Measurements from ENCODE around the gene TAF11L3. TPM values are rescaled to one million over a fixed set of nuclear protein-coding genes. Genes with fewer than 3 reads are reported as not detected.
"Not testable (repeated sequence)": the region's sequence is repeated elsewhere in the genome, so short reads cannot be mapped to it uniquely, and the experiment has no call there.

TAF11L3 gene
- total and polyA plus RNA-seq, 2 donors (not counting 1 experiment from before 2014, with no cell fraction given), result not detected

GRCh38 chr5:17477573-17478265, 40.4 kb upstream of the TAF11L3 start:
- no peaks in the 10 kb centered on the region for H3K9me3 ChIP-seq (ENCODE audit: control insufficient read depth, insufficient read depth, low read depth, low read length)
- DNase-seq (ENCODE audit: low read depth in 2 of 2), result no peak
- no peak for TF ChIP-seq CTCF (conservative IDR thresholded peaks at IDR 0.05 in 1 of 2, IDR thresholded peaks at IDR 0.05 in 1 of 2; ENCODE audit: low read depth in 1 of 2, low read length in 2 of 2)
- TF ChIP-seq EZH2 (IDR thresholded peaks at IDR 0.05; ENCODE audit: low read length, missing control alignments), result no peak

GRCh38 chr5:17481378-17481777, 36.8 kb upstream of the TAF11L3 start:
- TF ChIP-seq EZH2 (IDR thresholded peaks at IDR 0.05; ENCODE audit: low read length, missing control alignments) (no peak), CTCF (conservative IDR thresholded peaks at IDR 0.05 in 1 of 2, IDR thresholded peaks at IDR 0.05 in 1 of 2; ENCODE audit: low read depth in 1 of 2, low read length in 2 of 2) (no peak)
- no peak overlapping the region for H3K4me3 ChIP-seq (replicated peaks in 1 of 4; ENCODE audit: control extremely low read depth in 1 of 4, insufficient read depth in 1 of 4, low read depth in 3 of 4, low read length in 4 of 4)

More at GRCh38 chr5:17477573-17478265, 40.4 kb upstream of the TAF11L3 start:
- no peak overlapping the region for H3K4me2 ChIP-seq (ENCODE audit: extremely low read depth, insufficient read depth, low read length)
- H3K27me3 ChIP-seq (ENCODE audit: control insufficient read depth, insufficient read depth, low read length), result no peaks in the 10 kb centered on the region
- H2AFZ ChIP-seq (ENCODE audit: low read length), result no peak overlapping the region
- no peak overlapping the region for H3K9ac ChIP-seq (ENCODE audit: insufficient read depth, low read length)
- H3K4me3 ChIP-seq (replicated peaks in 1 of 4; ENCODE audit: control extremely low read depth in 1 of 4, insufficient read depth in 1 of 4, low read depth in 3 of 4, low read length in 4 of 4), result no peak overlapping the region
- H3K27ac ChIP-seq (ENCODE audit: insufficient read depth, low read length), result no peak overlapping the region
- no peaks in the 10 kb centered on the region for H3K79me2 ChIP-seq (ENCODE audit: control insufficient read depth, insufficient read depth, low read length)
- H3K4me1 ChIP-seq (ENCODE audit: control insufficient read depth, extremely low read depth, insufficient read depth, low read length), result no peaks in the 10 kb centered on the region
- H3K36me3 ChIP-seq (ENCODE audit: control insufficient read depth, insufficient read depth, low read length), result no peaks in the 10 kb centered on the region
- no peaks in the 10 kb centered on the region for H4K20me1 ChIP-seq (ENCODE audit: control insufficient read depth, extremely low read depth, insufficient read depth, low read length)

GRCh38 chr5:17482790-17483189, 35.4 kb upstream of the TAF11L3 start:
- Histone ChIP-seq H2AFZ (ENCODE audit: low read length) (no peak overlapping the region), H3K27ac (ENCODE audit: insufficient read depth, low read length) (no peak overlapping the region), H3K36me3 (ENCODE audit: control insufficient read depth, insufficient read depth, low read length) (no peaks in the 10 kb centered on the region), H3K9ac (ENCODE audit: insufficient read depth, low read length) (no peak overlapping the region), H4K20me1 (ENCODE audit: control insufficient read depth, extremely low read depth, insufficient read depth, low read length) (no peaks in the 10 kb centered on the region), H3K4me1 (ENCODE audit: control insufficient read depth, extremely low read depth, insufficient read depth, low read length) (no peaks in the 10 kb centered on the region), H3K79me2 (ENCODE audit: control insufficient read depth, insufficient read depth, low read length) (no peaks in the 10 kb centered on the region), H3K4me2 (ENCODE audit: extremely low read depth, insufficient read depth, low read length) (no peak overlapping the region), H3K27me3 (ENCODE audit: control insufficient read depth, insufficient read depth, low read length) (no peaks in the 10 kb centered on the region), H3K9me3 (ENCODE audit: control insufficient read depth, insufficient read depth, low read depth, low read length) (no peaks in the 10 kb centered on the region), H3K4me3 (replicated peaks in 1 of 4; ENCODE audit: control extremely low read depth in 1 of 4, insufficient read depth in 1 of 4, low read depth in 3 of 4, low read length in 4 of 4) (no peak overlapping the region)
- TF ChIP-seq CTCF (conservative IDR thresholded peaks at IDR 0.05 in 1 of 2, IDR thresholded peaks at IDR 0.05 in 1 of 2; ENCODE audit: low read depth in 1 of 2, low read length in 2 of 2), result no peak
- TF ChIP-seq EZH2 (IDR thresholded peaks at IDR 0.05; ENCODE audit: low read length, missing control alignments), result no peak
- DNase-seq (ENCODE audit: low read depth in 2 of 2), result no peak

More at GRCh38 chr5:17481378-17481777, 36.8 kb upstream of the TAF11L3 start:
- Histone ChIP-seq H3K9me3 (ENCODE audit: control insufficient read depth, insufficient read depth, low read depth, low read length) (no peaks in the 10 kb centered on the region), H3K79me2 (ENCODE audit: control insufficient read depth, insufficient read depth, low read length) (no peaks in the 10 kb centered on the region), H3K4me1 (ENCODE audit: control insufficient read depth, extremely low read depth, insufficient read depth, low read length) (no peaks in the 10 kb centered on the region), H3K36me3 (ENCODE audit: control insufficient read depth, insufficient read depth, low read length) (no peaks in the 10 kb centered on the region), H3K4me2 (ENCODE audit: extremely low read depth, insufficient read depth, low read length) (no peak overlapping the region), H4K20me1 (ENCODE audit: control insufficient read depth, extremely low read depth, insufficient read depth, low read length) (no peaks in the 10 kb centered on the region), H3K27ac (ENCODE audit: insufficient read depth, low read length) (no peak overlapping the region), H3K9ac (ENCODE audit: insufficient read depth, low read length) (no peak overlapping the region), H2AFZ (ENCODE audit: low read length) (no peak overlapping the region), H3K27me3 (ENCODE audit: control insufficient read depth, insufficient read depth, low read length) (no peaks in the 10 kb centered on the region)
- DNase-seq (ENCODE audit: low read depth in 2 of 2), result no peak

- not testable (repeated sequence) for H2AFZ ChIP-seq (ENCODE audit: low read length); H3K4me1 ChIP-seq (ENCODE audit: control insufficient read depth, extremely low read depth, insufficient read depth, low read length); H3K27ac ChIP-seq (ENCODE audit: insufficient read depth, low read length); H3K4me2 ChIP-seq (ENCODE audit: extremely low read depth, insufficient read depth, low read length); H3K79me2 ChIP-seq (ENCODE audit: control insufficient read depth, insufficient read depth, low read length); DNase-seq (ENCODE audit: low read depth in 2 of 2); H3K36me3 ChIP-seq (ENCODE audit: control insufficient read depth, insufficient read depth, low read length); H3K4me3 ChIP-seq (replicated peaks in 1 of 4; ENCODE audit: control extremely low read depth in 1 of 4, insufficient read depth in 1 of 4, low read depth in 3 of 4, low read length in 4 of 4); H3K9ac ChIP-seq (ENCODE audit: insufficient read depth, low read length); H4K20me1 ChIP-seq (ENCODE audit: control insufficient read depth, extremely low read depth, insufficient read depth, low read length); H3K9me3 ChIP-seq (ENCODE audit: control insufficient read depth, insufficient read depth, low read depth, low read length); H3K27me3 ChIP-seq (ENCODE audit: control insufficient read depth, insufficient read depth, low read length)
These were observed 31.5 kb upstream of the TAF11L3 start for GRCh38 chr5:17486464-17487173.
